NCI-H1105 treated with DMSO at 0.1 percent for 48 hours (cell line): Measurements from ENCODE around the gene TRANK1.
"Not testable (repeated sequence)": the region's sequence is repeated elsewhere in the genome, so short reads cannot be mapped to it uniquely, and the experiment has no call there.

Source experiments
- DNase-seq: peaks from one replicate; lab custom pipeline; 2025; lab: John Stamatoyannopoulos, UW

The TRANK1 gene

DNA sequence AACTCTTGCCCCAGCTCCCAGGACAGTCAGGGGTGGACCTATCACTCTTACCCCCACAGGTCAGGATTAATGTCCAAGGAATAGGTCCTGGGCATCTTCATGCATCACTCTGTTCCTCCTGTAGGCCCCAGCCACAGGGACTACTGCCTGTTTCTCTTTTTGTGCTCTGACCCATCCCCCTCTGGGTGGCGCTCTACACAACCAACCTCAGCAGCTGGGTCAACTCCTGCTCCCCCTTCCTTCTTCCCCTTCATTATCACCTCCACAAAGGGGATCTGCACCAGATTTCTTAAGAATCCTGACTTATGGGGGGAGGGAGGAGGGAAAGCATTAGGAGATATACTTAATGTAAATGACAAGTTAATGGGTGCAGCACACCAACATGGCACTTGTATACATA is 12.2 kb upstream of the TRANK1 start:
- DNase-seq: no peak

DNA sequence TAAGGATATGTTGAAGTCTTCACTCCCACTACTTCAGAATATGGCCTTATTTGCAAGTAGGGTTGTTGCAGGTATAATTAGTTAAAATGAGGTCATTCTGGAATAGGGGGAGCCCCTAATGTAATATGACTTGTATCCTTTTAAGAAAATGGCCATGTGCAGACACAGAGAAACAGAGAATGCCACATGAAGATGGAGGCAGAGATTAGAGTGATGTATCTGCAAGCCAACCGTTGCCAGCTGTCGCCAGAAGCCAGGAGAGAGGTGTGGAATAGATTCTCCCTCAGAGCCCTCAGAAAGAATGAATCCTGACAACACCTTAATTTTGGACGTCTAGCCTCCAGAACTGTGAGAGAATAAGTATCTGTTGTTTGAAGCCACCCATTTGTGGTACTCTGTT is 11.3 kb upstream of the TRANK1 start:
- no peak for DNase-seq

- no peak for DNase-seq
These were observed 9.7 kb upstream of the TRANK1 start for GRCh38 chr3:36954452-36955134.

GRCh38 chr3:36947814-36948213 is 3.0 kb upstream of the TRANK1 start:
- DNase-seq: not testable (repeated sequence)

DNA sequence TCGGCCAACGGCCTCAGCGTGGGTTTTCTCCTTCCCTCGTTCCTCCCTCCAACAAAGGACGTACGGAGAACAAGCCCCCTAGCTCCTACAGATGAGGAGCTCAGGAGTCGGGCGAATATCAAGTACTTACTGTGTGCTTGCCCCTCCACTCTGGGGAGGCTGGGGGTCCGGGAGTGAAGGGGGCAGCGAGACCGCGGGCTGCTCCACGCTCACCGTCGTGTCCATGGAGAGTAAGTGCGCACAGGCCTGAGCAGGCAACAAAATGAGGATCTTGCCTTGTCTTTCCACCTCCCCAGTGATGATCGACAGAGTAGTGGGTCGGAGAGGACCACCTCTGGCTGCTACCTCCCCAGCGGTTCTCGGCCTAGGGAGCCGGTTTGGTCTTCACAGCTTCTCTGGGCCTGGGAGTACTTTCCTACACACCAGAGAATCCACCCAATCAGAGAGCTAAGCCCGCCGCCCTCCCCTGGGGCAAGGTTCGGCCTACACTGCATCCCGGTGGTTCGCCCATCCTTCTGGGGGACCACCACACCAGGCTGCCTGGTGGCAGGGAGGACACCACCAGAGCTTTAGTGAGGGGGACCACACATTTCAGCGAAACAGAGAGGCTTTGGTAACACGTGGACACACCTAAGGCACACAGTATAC is 603 bp upstream of the TRANK1 start:
- DNase-seq: no peak

GRCh38 chr3:36944012-36944640 is 728 bp downstream of the TRANK1 start:
- peak; percentile 28 for DNase-seq

GRCh38 chr3:36943601-36944000 is 1.3 kb downstream of the TRANK1 start:
- peak; percentile 7 for DNase-seq

GRCh38 chr3:36942638-36943248 is 2.1 kb downstream of the TRANK1 start:
- no peak for DNase-seq

DNA sequence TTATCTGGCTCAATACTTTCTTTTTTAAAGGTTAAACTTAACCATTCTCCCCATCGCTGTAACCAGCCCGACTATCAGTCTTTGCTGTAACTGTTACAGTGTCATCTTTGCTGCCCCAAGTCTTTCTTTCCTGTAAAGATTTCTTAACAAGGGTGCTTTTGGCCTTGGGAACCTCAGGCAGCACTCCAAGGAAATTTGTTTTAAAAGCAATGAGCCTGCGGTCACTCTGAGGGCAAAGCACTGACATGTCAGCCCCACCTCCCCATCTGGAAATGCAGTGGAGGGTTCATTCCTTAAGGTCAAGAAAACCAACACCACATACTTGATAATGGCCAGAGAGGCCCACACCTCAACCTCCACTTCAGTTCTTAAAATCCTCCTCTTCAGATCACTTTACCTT is 3.2 kb downstream of the TRANK1 start:
- DNase-seq: no peak

DNA sequence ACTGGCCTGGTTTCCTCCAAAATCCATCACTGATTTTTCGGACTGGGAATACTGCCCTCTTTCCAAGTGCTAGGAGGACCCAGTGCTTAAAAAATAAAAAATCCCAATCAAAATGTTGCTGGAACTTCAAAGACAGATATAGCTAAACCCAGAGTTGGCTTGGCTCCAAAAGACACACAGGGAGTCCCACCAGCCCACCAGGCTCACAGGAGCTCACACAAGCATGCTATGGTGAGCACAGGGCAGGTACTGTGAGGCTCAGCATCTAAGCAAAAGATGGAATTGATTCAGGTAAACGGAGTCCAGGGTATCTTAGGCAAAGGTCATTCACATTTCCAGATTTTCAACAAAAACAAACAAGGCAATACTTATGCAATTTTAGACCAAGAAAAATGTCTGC is 3.7 kb downstream of the TRANK1 start:
- no peak for DNase-seq

- DNase-seq: no peak
These were observed 7.4 kb downstream of the TRANK1 start for GRCh38 chr3:36937492-36937891.

GRCh38 chr3:36933540-36934296 is 11.1 kb downstream of the TRANK1 start:
- DNase-seq: no peak

DNA sequence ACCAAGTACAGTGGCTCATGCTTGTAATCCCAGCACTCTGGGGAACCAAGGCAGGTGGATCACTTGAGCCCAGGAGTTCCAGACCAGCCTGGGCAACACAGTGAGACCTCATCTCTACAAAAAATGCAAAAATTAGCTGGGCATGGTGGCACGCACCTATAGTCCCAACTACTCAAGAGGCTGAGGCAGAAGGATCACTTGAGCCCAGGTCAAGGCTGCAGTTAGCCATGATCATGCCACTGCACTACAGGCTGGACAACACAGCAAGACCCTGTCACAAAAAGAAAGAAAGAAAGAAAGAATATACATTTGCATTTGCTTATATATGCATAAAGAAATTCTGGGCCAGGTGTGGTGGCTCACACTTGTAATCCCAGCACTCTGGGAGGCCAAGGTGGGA is 13.4 kb downstream of the TRANK1 start:
- DNase-seq: not testable (repeated sequence)

GRCh38 chr3:36928220-36928619 is 16.6 kb downstream of the TRANK1 start:
- no peak for DNase-seq

GRCh38 chr3:36926292-36926897 is 18.5 kb downstream of the TRANK1 start:
- DNase-seq: no peak

DNA sequence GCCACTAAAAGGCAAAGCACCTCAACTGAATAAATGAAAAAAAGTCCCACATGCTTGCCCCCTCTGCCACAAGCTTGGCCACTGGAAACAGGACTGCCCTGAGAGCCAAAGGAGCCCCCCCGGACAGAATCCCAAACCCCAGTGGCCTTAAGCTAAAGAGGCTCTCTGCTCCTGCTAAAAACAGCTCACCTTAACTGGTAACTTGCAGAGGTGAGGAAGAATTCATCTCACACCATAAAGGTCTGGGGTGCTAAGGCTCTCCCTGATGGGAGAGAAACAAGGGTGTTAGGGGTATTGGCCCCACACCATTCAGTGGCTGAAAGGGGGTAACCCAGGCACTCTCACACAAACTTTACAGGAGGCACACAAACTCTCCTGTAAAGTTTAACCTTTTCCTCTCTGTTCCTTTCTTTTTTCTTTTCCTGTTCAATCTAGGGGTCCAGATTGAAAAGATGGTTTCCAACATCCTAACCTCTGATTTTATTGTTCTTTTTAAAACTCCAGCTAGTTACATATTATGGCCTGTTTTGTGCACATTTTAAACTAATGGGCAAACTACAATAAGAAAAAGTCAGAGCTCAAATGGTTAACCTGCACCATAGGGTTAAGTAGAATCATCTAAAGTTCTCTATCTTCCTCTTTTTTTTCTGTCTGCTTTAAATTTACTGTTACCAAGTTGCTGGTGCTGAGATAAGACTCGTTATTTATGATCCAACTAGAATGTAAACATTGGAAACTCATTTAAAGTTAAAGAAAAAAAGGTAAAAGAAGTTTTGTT is 19.9 kb downstream of the TRANK1 start:
- no peak for DNase-seq

GRCh38 chr3:36923981-36924743 is 20.7 kb downstream of the TRANK1 start:
- no peak for DNase-seq

DNA sequence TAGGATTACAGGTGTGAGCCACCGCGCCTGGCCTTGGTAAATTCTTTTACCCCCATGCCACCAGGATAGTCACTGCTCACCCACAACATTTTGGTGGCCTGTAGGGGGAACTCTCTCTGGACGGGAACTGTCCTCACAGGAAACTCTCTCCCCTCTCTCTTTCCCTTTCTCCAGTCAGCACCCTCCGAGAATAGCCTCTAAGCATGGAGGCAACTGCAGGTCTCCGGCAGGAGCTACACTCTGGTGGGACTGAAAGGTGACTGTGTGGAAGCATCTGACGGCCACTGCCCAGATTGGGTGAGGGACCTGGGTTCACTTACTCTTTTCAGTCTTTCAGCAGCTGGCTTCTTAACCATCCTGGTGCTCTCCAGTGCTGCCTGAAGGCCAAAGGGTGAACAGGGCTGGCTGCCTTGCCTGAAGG is 21.3 kb downstream of the TRANK1 start:
- DNase-seq: no peak

GRCh38 chr3:36920884-36921567 is 23.8 kb downstream of the TRANK1 start:
- DNase-seq: no peak
